ENCODE measurements around the gene SERPINA5.

DNA sequence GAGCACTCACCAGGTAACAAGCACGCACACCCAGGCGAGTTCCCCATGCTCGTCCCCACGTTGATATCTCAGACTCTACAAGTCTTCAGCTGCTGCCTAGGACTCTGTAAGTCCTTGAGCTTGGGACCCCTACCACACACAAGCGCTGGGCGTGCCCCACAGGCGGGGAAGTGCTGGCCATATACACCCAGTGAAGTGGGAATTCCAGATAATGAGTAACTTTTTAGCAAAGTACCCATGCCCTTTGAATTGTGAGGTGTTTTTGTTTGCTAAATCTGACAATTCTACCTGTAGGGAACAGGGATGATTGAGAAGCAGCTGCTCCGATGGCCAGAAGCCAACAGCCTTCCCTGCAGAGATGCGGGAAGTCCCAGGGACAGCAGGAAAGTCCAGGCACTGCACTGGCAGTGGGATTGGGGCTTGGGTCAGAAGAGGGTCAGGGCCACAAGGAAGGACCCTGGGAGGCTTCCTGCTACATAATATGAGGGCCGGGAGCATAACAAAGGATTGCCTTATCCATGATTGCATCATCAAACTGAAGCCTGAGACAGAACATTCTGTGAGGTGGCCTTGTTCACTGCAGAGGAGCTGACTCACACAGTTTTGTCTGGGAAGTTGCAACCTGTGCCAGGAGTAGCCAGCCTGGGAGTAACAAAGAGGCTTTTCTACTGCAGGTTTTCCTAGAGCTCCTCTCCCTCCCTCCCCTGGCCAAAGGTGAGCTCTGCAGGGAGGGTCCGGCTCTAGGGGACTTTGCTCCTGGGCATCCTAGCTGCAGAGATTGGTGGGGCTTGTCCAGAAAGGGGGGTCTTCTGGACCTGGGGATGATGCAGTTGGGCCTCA lies 17.8 kb downstream of the SERPINA5 start:
- TF ChIP-seq, protein P1, sequence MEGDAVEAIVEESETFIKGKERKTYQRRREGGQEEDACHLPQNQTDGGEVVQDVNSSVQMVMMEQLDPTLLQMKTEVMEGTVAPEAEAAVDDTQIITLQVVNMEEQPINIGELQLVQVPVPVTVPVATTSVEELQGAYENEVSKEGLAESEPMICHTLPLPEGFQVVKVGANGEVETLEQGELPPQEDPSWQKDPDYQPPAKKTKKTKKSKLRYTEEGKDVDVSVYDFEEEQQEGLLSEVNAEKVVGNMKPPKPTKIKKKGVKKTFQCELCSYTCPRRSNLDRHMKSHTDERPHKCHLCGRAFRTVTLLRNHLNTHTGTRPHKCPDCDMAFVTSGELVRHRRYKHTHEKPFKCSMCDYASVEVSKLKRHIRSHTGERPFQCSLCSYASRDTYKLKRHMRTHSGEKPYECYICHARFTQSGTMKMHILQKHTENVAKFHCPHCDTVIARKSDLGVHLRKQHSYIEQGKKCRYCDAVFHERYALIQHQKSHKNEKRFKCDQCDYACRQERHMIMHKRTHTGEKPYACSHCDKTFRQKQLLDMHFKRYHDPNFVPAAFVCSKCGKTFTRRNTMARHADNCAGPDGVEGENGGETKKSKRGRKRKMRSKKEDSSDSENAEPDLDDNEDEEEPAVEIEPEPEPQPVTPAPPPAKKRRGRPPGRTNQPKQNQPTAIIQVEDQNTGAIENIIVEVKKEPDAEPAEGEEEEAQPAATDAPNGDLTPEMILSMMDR (IDR thresholded peaks at IDR 0.05), result peak in 3 of 6 experiments; percentile 36 to 53 (median 44)
- TF ChIP-seq POLR2A (IDR thresholded peaks at IDR 0.05), result peak in 1 of 2 donors; percentile 22
